IPS DF 4.7 (cell line): Measurements from ENCODE around the gene HBA1.
"Not testable (repeated sequence)": the region's sequence is repeated elsewhere in the genome, so short reads cannot be mapped to it uniquely, and the experiment has no call there.

Experiments used
- DNase-seq: peaks from one replicate; pipeline ENCODE4 v3.0.0-alpha.2; 2013; ENCODE audit warnings: low spot score; ENCODE audit errors: extremely low read depth

The HBA1 gene

DNA sequence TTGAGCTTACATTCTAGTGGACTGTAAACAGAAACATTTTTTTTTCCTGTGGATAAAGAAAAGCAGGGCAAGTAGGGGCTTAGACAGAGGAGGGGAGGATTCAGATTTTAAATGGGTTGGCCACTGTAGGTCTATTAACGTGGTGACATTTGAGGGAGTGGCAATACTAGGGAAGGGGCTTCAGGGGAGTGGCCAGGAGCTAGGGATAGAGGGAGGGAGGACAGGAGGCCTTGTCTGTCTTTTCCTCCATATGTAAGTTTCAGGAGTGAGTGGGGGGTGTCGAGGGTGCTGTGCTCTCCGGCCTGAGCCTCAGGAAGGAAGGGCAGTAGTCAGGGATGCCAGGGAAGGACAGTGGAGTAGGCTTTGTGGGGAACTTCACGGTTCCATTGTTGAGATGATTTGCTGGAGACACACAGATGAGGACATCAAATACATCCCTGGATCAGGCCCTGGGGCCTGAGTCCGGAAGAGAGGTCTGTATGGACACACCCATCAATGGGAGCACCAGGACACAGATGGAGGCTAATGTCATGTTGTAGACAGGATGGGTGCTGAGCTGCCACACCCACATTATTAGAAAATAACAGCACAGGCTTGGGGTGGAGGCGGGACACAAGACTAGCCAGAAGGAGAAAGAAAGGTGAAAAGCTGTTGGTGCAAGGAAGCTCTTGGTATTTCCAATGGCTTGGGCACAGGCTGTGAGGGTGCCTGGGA, 17.2 kb upstream of the HBA1 start:
- no peak for DNase-seq

DNA sequence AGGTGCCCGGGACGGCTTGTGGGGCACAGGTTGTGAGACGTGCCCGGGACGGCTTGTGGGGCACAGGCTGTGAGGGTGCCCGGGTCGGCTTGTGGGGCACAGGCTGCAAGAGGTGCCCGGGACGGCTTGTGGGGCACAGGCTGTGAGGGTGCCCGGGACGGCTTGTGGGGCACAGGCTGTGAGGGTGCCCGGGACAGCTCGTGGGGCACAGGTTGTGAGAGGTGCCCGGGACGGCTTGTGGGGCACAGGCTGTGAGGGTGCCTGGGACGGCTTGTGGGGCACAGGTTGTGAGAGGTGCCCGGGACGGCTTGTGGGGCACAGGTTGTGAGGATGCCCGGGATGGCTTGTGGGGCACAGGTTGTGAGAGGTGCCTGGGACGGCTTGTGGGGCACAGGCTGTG, 16.2 kb upstream of the HBA1 start:
- DNase-seq, result not testable (repeated sequence)

DNA sequence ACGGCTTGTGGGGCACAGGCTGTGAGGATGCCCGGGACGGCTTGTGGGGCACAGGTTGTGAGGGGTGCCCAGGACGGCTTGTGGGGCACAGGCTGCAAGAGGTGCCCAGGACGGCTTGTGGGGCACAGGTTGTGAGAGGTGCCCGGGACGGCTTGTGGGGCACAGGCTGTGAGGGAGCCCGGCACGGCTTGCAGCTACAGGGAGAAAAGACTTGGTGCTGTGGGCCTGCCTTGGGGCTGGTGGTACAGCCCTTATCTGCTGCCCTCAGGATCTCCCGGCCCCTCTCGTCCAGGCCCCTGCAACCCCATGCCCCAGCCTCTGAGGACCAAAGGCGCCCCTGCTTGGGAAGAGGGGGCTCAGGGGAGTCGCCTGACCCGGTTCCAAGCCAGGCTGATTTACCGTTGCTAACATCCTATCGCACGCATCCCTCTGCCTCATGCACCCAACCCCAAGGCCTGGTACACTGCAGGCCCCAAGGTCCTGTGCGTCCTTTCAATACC, 15.7 kb upstream of the HBA1 start:
- no peak for DNase-seq

DNA sequence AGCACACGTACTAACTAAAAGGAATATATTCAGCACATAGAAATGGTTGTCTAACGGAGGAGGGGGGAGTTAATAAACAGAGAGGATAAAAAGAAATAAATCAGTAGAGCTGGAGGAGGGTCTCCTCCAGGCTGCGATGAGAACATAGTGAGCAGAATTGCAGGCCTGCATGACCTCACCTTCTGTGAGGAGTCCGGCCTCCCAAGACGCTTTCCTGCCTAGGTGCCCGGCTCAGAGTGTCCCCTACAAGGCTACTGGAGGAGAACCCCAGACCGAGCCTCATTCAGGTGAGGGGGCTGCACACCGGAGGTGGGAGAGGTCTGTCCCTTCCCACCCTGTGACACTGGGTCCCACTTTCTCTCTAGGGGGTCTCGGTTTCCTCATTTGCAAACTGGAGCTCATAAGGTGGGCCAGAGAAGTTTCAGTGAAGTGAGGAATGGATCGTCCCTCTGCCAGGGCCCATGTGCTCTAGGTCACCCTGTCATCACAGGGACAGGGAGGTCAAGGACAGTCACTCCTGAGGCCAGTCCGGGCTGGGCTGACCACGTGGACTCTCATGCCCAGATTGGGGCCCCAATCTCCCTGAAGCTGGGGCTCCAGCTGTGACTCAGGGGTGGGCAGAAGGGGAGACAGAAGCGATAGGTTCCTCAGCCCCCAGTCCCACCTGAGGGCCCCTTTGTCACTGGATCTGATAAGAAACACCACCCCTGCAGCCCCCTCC, 14.0 kb upstream of the HBA1 start:
- DNase-seq, result no peak

DNA sequence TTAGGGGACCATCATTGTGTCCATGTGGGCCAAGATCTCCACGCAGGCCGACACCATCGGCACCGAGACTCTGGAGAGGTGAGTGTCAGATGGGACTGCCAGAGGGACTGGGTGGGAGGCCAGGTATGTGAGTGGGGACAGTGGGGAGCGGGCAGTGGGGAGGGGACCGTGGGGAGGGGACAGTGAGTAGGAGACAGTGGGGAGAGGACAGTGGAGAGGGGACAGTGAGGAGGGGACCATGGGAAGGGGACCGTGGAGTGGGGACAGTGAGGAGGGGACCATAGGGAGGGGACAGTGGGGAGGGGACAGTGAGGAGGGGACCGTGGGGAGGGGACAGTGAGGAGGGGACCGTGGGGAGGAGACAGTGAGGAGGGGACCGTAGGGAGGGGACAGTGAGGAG, 13.3 kb upstream of the HBA1 start:
- not testable (repeated sequence) for DNase-seq

DNA sequence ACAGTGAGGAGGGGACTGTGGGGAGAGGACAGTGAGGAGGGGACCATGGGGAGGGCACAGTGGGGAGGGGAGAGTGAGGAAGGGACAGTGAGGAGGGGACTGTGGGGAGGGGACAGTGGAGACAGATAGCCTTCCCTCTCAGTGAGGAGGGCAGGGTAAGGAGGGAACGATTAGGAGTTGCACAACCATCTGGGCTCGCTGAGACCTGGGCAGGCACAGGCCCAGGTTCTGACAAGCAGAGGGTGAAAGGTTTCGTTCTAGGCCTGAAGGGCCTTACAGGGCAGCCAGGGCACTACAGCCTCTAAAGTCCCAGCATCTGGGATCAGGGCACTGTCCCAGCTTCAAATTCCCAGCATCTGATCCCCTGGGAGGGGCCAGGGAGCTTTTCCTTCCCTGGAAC, 12.8 kb upstream of the HBA1 start:
- not testable (repeated sequence) for DNase-seq

DNA sequence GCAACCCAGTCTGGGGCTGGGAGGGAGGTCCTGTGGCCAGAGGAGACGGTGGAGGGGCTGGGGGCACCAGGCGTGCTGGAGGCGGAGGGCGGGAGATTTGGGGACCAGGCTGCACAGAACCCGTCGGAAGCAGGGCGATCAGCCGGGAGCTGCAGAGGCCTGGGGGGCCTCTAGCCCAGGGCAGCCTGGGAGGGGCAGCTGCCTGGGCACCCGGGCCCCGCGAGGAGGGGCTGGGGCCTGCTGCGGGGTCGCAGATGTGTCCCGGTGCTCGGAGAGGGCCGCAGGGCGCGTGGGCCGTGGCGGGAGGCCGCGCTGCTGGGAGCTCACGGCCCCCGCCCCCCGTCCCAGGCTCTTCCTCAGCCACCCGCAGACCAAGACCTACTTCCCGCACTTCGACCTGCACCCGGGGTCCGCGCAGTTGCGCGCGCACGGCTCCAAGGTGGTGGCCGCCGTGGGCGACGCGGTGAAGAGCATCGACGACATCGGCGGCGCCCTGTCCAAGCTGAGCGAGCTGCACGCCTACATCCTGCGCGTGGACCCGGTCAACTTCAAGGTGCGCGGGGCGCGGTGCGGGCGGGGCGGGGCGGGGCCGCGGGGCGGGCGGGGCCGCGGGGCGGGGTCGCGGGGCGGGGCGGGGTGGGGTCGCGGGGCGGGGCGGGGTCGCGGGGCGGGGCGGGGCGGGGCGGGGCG, 12.2 kb upstream of the HBA1 start:
- DNase-seq, result not testable (repeated sequence)

DNA sequence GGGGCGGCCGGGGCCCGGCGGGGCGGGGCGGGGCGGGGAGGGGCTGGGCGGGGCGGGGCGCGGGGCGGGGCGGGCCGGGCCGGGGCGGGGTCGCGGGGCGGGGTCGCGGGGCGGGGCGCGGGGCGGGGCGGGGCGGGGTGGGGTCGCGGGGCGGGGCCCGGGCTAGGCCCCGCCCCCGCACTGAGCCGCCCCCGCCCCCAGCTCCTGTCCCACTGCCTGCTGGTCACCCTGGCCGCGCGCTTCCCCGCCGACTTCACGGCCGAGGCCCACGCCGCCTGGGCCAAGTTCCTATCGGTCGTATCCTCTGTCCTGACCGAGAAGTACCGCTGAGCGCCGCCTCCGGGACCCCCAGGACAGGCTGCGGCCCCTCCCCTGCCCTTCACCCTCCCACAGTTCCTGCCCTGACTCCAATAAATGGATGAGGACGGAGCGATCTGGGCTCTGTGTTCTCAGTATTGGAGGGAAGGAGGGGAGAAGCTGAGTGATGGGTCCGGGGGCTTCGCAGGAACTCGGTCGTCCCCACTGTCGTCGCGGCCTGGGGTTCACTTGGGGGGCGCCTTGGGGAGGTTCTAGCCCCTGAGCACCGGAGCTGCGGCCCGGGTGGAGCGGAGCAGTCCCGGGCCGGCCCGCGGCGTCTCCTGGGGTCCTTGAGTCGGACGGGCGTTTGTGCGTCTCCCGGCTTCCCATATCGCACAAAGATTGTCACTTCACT, 11.5 kb upstream of the HBA1 start:
- no peak for DNase-seq

DNA sequence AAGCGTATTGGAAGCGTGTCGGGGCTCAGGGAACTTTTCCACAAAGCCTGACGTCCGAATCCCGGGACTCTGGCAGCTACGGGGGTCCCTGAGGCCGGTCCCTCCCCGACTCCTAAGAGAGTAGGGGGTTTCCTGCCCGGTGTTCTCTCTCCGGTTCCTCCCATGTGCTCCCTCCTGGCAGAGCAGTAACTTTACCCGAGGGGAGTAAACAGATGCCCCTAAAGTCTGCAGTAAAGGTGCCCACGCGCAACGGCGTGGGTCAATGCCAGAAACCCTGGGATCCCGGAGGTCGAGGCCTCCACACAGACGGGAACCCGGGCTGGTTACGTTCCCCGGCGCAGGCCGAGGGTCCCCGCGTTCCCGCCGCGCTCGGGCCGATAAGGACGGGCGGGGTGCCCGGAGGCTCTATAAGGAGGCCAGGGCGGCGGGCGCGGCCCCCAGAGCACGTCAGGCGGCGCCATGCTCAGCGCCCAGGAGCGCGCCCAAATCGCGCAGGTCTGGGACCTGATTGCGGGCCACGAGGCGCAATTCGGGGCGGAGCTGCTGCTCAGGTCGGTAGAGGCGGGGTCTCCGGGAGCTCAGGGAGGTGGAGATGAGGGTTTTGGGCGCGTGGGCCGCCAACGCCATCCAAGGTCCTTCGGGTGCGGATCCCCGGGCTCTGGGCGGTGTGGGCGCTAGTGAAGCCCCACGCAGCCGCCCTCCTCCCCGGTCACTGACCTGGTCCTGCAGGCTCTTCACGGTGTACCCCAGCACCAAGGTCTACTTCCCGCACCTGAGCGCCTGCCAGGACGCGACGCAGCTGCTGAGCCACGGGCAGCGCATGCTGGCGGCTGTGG, 10.7 kb upstream of the HBA1 start, which contains the start of gene HBM:
Gene HBM, plus strand, starts transcription at position 440 of the 836 bp plus-strand sequence. Its CDS starts 20 bp downstream, at position 460.
- no peak for DNase-seq

DNA sequence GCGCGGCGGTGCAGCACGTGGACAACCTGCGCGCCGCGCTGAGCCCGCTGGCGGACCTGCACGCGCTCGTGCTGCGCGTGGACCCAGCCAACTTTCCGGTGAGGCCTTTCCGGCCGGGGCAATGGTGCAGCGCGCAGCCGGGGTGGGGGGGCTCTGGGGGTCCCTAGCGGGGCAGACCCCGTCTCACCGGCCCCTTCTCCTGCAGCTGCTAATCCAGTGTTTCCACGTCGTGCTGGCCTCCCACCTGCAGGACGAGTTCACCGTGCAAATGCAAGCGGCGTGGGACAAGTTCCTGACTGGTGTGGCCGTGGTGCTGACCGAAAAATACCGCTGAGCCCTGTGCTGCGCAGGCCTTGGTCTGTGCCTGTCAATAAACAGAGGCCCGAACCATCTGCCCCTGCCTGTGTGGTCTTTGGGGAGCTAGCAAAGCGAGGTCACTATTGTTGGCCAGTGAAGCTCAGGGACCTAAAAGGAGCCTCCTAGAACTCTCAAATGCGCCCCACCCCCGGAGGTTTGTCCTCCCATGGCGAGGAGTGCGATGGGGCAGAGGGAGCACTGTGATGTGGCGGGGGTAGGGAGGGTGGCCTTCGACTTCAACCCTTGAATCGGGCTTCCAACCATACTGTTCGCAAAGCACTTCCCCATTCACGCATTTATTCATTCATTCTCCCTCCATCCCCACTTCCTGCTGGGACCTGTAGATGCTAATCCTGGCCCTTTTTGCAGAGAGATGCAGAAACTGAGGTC, 9.9 kb upstream of the HBA1 start:
- DNase-seq, result no peak

DNA sequence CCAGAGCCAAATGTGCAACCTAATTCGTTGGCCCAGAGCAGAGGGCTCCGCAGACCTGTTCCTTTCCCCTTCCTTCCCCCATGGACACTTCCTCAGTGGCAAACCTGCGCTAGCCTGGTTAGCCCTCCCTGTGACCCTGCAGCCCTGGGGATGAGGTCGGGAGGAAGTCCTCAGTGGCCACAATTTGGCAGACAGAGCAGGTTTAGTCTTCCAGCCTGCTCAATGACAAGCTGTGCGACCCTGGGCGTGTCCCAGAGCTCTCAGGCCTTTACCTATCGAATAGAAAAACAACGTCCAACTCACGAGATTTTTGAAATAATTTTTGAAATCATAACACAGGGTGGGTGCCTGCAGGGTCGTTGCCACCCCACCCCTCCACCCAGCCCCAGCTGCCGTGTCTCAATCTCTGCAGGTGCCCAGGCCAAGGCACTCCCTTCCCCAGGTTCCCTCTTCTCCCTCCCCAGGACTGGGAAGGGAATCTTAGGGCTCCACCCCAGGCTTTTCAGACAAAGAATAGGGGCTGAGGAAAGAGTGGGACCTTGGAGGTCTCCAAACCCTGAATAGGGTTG, 9.3 kb upstream of the HBA1 start:
- no peak for DNase-seq

DNA sequence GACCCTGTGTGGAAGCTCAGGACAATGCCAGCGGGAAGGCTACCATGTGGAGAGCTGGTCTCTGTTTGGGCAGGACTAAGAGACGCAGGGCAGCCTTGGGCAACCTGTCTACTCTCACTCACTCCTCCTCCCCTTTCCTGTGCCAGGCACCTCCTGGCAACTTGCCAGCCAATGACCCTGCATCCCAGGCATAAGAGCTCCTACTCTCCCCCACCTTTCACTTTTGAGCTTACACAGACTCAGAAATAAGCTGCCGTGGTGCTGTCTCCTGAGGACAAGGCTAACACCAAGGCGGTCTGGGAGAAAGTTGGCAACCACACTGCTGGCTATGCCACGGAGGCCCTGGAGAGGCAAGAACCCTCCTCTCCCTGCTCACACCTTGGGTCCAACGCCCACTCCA, 8.1 kb upstream of the HBA1 start:
- no peak for DNase-seq

DNA sequence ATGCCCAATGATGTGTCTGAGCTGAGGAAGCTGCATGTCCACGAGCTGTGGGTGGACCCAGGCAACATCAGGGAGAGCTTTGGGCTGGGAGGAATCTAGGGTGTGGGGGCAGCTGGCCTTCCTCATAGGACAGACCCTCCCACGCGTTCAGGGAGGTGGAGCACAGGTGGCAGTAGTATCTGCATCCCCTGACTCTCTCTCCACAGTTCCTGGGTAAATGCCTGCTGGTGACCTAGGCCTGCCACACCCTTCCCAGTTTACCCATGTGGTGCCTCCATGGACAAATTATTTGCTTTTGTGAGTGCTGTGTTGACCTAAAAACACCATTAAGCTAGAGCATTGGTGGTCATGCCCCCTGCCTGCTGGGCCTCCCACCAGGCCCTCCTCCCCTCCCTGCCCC, 7.5 kb upstream of the HBA1 start:
- DNase-seq, result no peak

DNA sequence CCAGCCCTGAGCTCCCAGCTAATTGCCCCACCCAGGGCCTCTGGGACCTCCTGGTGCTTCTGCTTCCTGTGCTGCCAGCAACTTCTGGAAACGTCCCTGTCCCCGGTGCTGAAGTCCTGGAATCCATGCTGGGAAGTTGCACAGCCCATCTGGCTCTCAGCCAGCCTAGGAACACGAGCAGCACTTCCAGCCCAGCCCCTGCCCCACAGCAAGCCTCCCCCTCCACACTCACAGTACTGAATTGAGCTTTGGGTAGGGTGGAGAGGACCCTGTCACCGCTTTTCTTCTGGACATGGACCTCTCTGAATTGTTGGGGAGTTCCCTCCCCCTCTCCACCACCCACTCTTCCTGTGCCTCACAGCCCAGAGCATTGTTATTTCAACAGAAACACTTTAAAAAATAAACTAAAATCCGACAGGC, 6.4 kb upstream of the HBA1 start:
- not testable (repeated sequence) for DNase-seq

DNA sequence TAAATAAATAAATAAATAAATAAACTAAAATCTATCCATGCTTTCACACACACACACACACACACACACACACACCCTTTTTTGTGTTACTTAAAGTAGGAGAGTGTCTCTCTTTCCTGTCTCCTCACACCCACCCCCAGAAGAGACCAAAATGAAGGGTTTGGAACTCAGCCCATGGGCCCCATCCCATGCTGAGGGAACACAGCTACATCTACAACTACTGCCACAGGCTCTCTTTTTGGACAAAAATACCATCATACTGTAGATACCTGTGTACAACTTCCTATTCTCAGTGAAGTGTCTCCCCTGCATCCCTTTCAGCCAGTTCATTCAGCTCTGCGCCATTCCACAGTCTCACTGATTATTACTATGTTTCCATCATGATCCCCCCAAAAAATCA, 5.7 kb upstream of the HBA1 start:
- DNase-seq, result no peak

DNA sequence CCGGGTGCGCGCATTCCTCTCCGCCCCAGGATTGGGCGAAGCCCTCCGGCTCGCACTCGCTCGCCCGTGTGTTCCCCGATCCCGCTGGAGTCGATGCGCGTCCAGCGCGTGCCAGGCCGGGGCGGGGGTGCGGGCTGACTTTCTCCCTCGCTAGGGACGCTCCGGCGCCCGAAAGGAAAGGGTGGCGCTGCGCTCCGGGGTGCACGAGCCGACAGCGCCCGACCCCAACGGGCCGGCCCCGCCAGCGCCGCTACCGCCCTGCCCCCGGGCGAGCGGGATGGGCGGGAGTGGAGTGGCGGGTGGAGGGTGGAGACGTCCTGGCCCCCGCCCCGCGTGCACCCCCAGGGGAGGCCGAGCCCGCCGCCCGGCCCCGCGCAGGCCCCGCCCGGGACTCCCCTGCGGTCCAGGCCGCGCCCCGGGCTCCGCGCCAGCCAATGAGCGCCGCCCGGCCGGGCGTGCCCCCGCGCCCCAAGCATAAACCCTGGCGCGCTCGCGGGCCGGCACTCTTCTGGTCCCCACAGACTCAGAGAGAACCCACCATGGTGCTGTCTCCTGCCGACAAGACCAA, 4.0 kb upstream of the HBA1 start, which contains the start of gene HBA2:
Gene HBA2, plus strand, starts transcription at position 503 of the 568 bp plus-strand sequence. Its CDS starts 37 bp downstream, at position 540.
- not testable (repeated sequence) for DNase-seq

DNA sequence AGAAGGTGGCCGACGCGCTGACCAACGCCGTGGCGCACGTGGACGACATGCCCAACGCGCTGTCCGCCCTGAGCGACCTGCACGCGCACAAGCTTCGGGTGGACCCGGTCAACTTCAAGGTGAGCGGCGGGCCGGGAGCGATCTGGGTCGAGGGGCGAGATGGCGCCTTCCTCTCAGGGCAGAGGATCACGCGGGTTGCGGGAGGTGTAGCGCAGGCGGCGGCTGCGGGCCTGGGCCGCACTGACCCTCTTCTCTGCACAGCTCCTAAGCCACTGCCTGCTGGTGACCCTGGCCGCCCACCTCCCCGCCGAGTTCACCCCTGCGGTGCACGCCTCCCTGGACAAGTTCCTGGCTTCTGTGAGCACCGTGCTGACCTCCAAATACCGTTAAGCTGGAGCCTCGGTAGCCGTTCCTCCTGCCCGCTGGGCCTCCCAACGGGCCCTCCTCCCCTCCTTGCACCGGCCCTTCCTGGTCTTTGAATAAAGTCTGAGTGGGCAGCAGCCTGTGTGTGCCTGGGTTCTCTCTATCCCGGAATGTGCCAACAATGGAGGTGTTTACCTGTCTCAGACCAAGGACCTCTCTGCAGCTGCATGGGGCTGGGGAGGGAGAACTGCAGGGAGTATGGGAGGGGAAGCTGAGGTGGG, 3.1 kb upstream of the HBA1 start:
- DNase-seq, result not testable (repeated sequence)
